Measurements from ENCODE around the gene GNLY. TPM values are rescaled to one million over a fixed set of nuclear protein-coding genes. Genes with fewer than 3 reads are reported as not detected.

Gene GNLY
- total RNA-seq (2022) (not detected in 2 replicates), Bru-seq, nascent RNA (percentile 12 among the genes with signal in this experiment), BruChase-seq, experiment 1, labeled RNA remaining after a 2-hour chase (percentile 21 among the genes with signal in this experiment), BruChase-seq, experiment 2, labeled RNA remaining after a 6-hour chase (percentile 25 among the genes with signal in this experiment)
- long read RNA-seq: 0 reads

DNA sequence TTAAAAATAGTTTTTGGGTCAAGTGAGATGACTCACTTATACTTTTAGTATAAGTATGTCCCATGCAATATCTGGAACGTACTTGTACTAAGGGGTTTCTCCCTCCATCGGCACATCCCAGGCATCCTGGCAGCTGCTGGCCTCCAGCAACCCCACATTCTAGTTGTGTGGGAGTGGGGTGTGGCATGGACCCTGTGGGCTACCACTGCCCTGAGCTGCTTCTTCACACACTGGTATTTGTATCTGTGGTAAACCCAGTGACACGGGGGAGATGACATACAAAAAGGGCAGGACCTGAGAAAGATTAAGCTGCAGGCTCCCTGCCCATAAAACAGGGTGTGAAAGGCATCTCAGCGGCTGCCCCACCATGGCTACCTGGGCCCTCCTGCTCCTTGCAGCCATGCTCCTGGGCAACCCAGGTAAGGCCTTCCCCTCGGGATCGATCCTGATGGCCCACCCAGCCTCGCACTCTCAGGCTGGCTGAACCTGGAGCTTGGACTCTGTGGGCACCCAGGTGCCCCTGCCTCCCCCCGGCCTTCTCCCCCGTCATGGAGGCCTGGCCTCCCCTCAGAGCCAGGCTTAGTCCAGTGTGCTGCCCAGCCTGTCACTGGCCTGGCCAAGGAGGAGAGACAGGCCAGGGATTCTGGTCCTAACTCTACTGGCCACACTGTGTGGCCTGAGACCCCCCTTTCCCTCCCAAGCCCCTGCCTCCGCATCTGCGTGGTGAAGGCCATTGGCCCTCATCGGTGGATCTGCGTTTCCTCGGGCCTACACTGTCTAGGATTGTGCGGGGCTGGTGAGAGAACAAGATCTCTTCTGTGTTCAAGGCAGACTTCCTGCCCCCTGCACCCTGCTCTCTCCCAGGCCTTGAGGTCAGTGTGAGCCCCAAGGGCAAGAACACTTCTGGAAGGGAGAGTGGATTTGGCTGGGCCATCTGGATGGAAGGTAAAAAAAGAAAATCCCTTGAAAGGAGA lies at the start of gene GNLY:
Gene GNLY, plus strand, starts transcription at position 307 of the 974 bp plus-strand sequence. Its CDS starts 61 bp downstream, at position 368.
- no peak within 1 kb of the TSS for H3K27ac Mint-ChIP-seq (ENCODE audit: unreplicated experiment)
- BruUV-seq (replicated peaks): no TSS peak

DNA sequence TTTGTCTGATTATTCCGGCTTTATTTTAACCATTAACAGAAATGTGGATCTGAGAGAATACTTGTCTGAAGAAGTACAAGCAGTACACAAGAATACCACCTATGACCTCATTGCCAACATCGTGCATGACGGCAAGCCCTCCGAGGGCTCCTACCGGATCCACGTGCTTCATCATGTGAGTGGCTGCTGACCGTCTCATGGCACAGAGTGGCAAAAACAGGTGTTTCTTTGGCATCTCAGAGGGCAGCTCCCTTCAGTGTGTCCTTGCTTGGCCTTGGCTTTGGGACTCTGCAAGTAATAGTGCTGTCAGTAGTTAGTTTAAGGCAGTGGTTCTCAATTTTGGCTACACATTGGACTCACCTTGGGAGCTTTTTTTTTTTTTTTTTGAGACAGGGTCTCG lies 49.2 kb upstream of the GNLY start:
- ChIA-PET CTCF (no interaction called here), POLR2A (no interaction called here)
- no peaks in the 10 kb centered on the region for H3K27me3 Mint-ChIP-seq (ENCODE audit: insufficient read depth, unreplicated experiment)
- no peak overlapping the region for H3K4me3 Mint-ChIP-seq (ENCODE audit: unreplicated experiment)
- peaks cover 100% of the 10 kb centered on the region for H3K36me3 Mint-ChIP-seq (ENCODE audit: insufficient read depth, unreplicated experiment)
- intact Hi-C loops (cut with micrococcal nuclease; ENCODE audit: unreplicated experiment): loop anchor here (5.0 kb wide), 1 partner anchor 62 kb away; no protein-coding TSS in a partner anchor
- TF ChIP-seq, protein P1, sequence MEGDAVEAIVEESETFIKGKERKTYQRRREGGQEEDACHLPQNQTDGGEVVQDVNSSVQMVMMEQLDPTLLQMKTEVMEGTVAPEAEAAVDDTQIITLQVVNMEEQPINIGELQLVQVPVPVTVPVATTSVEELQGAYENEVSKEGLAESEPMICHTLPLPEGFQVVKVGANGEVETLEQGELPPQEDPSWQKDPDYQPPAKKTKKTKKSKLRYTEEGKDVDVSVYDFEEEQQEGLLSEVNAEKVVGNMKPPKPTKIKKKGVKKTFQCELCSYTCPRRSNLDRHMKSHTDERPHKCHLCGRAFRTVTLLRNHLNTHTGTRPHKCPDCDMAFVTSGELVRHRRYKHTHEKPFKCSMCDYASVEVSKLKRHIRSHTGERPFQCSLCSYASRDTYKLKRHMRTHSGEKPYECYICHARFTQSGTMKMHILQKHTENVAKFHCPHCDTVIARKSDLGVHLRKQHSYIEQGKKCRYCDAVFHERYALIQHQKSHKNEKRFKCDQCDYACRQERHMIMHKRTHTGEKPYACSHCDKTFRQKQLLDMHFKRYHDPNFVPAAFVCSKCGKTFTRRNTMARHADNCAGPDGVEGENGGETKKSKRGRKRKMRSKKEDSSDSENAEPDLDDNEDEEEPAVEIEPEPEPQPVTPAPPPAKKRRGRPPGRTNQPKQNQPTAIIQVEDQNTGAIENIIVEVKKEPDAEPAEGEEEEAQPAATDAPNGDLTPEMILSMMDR (IDR thresholded peaks at IDR 0.05; ENCODE audit: insufficient read depth in 1 of 2, low read depth in 1 of 2, low read length in 1 of 2, severe bottlenecking in 1 of 2, unreplicated experiment in 1 of 2): no peak
- H3K4me1 ChIP-seq: 0 out of 2 replicates have a peak, but pooled peaks cover 5% of the 10 kb centered on the region
- no TSS peak for BruUV-seq (replicated peaks)
- H3K9me3 ChIP-seq: no peaks in the 10 kb centered on the region
- H3K4me3 ChIP-seq (ENCODE audit: low read depth, low read length): no peak overlapping the region
- DNase-seq: no peak
- peaks cover 11% of the 10 kb centered on the region for H3K4me1 Mint-ChIP-seq (ENCODE audit: low read depth, unreplicated experiment)
- H3K9me3 Mint-ChIP-seq (ENCODE audit: unreplicated experiment): no peaks in the 10 kb centered on the region
- H3K27ac Mint-ChIP-seq (ENCODE audit: unreplicated experiment): no peak overlapping the region
- no peaks in the 10 kb centered on the region for H3K27me3 ChIP-seq (replicated peaks; ENCODE audit: control insufficient read depth, insufficient read depth, low read length)
- peaks cover 6% of the 10 kb centered on the region for H3K36me3 ChIP-seq (ENCODE audit: control insufficient read depth, insufficient read depth, low read length)

More for the DNA sequence above, at the start of gene GNLY:
- no peaks in the 10 kb centered on the region for H3K9me3 ChIP-seq
- no peak for DNase-seq
- ChIA-PET POLR2A (interaction anchor here (0.5 kb wide), 1 partner anchor 370 kb away, joined by 6 read pairs; no protein-coding TSS in a partner anchor), CTCF (interaction anchor here (0.7 kb wide), 1 partner anchor 13 kb away, joined by 3 read pairs; no protein-coding TSS in a partner anchor)
- H3K36me3 ChIP-seq (ENCODE audit: control insufficient read depth, insufficient read depth, low read length): no peaks in the 10 kb centered on the region
- no peaks in the 10 kb centered on the region for H3K9me3 Mint-ChIP-seq (ENCODE audit: unreplicated experiment)
- intact Hi-C loops (cut with micrococcal nuclease; ENCODE audit: unreplicated experiment): no loop called here
- no peak within 1 kb of the TSS for H3K4me3 ChIP-seq (ENCODE audit: low read depth, low read length)
- peaks cover 7% of the 10 kb centered on the region for H3K27me3 Mint-ChIP-seq (ENCODE audit: insufficient read depth, unreplicated experiment)
- H3K36me3 Mint-ChIP-seq (ENCODE audit: insufficient read depth, unreplicated experiment): no peaks in the 10 kb centered on the region
- peaks cover 7% of the 10 kb centered on the region for H3K4me1 Mint-ChIP-seq (ENCODE audit: low read depth, unreplicated experiment)
- TF ChIP-seq, protein P1 (IDR thresholded peaks at IDR 0.05; ENCODE audit: insufficient read depth in 1 of 2, low read depth in 1 of 2, low read length in 1 of 2, severe bottlenecking in 1 of 2, unreplicated experiment in 1 of 2): no peak
- peaks cover 5% of the 10 kb centered on the region for H3K4me1 ChIP-seq
- H3K27me3 ChIP-seq (replicated peaks; ENCODE audit: control insufficient read depth, insufficient read depth, low read length): no peaks in the 10 kb centered on the region
- H3K4me3 Mint-ChIP-seq (ENCODE audit: unreplicated experiment): no peak within 1 kb of the TSS

DNA sequence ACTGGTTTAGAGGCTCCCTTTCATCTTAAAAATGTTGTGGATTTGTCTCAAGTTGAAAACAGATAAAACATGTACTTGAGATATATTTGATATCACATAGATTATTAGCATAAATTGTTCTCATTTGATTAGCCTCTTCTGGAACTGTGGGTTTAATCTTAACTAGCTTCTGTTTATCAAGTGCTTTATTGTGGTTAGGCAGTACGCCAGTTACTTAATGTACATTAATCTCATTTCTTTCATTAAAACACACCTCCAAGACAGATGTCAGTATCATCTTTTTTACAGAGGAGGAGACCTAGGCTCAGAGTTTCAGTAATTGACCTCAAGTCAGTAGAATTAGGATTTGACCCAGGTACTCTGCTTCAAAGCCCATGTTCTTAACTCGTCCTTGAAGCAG lies 48.0 kb upstream of the GNLY start:
- Histone ChIP-seq H3K36me3 (ENCODE audit: control insufficient read depth, insufficient read depth, low read length) (peaks cover 4% of the 10 kb centered on the region), H3K4me1 (0 out of 2 replicates have a peak, but pooled peaks cover 5% of the 10 kb centered on the region), H3K27me3 (replicated peaks; ENCODE audit: control insufficient read depth, insufficient read depth, low read length) (no peaks in the 10 kb centered on the region), H3K9me3 (no peaks in the 10 kb centered on the region), H3K4me3 (ENCODE audit: low read depth, low read length) (no peak overlapping the region)
- Mint-ChIP-seq H3K27ac (ENCODE audit: unreplicated experiment) (no peak overlapping the region), H3K4me3 (ENCODE audit: unreplicated experiment) (no peak overlapping the region), H3K36me3 (ENCODE audit: insufficient read depth, unreplicated experiment) (peaks cover 99% of the 10 kb centered on the region), H3K4me1 (ENCODE audit: low read depth, unreplicated experiment) (peaks cover 12% of the 10 kb centered on the region), H3K27me3 (ENCODE audit: insufficient read depth, unreplicated experiment) (no peaks in the 10 kb centered on the region), H3K9me3 (ENCODE audit: unreplicated experiment) (no peaks in the 10 kb centered on the region)
- DNase-seq: no peak
- BruUV-seq (replicated peaks): no TSS peak
- intact Hi-C loops (cut with micrococcal nuclease; ENCODE audit: unreplicated experiment): loop anchor here (5.0 kb wide), 1 partner anchor 61 kb away; no protein-coding TSS in a partner anchor
- ChIA-PET CTCF (no interaction called here), POLR2A (no interaction called here)
- TF ChIP-seq, protein P1 (IDR thresholded peaks at IDR 0.05; ENCODE audit: insufficient read depth in 1 of 2, low read depth in 1 of 2, low read length in 1 of 2, severe bottlenecking in 1 of 2, unreplicated experiment in 1 of 2): no peak
